OCI-LY1 (cell line): ENCODE measurements around the gene RAMP3.

ENCODE experiments used
- EZH2 ChIP-seq: fragments of 200-600 bp; sonication (generic), shearing (Covaris generic); IDR thresholded peaks from 2 replicates; pipeline ENCODE4 v1.8.0; 2017; ENCODE audit warnings: borderline replicate concordance, mixed run types, mild to moderate bottlenecking, antibody characterized with exemption, low read length, moderate library complexity, mixed read lengths
- TF ChIP-seq, protein P1 (sequence below): fragments of 200-600 bp; sonication (generic), shearing (Covaris generic); IDR thresholded peaks from 2 replicates; pipeline ENCODE4 v1.5.1; 2017; ENCODE audit warnings: mild to moderate bottlenecking, antibody characterized with exemption, low read length, moderate library complexity, mixed read lengths

- no peak for TF ChIP-seq EZH2
- TF ChIP-seq, protein P1, sequence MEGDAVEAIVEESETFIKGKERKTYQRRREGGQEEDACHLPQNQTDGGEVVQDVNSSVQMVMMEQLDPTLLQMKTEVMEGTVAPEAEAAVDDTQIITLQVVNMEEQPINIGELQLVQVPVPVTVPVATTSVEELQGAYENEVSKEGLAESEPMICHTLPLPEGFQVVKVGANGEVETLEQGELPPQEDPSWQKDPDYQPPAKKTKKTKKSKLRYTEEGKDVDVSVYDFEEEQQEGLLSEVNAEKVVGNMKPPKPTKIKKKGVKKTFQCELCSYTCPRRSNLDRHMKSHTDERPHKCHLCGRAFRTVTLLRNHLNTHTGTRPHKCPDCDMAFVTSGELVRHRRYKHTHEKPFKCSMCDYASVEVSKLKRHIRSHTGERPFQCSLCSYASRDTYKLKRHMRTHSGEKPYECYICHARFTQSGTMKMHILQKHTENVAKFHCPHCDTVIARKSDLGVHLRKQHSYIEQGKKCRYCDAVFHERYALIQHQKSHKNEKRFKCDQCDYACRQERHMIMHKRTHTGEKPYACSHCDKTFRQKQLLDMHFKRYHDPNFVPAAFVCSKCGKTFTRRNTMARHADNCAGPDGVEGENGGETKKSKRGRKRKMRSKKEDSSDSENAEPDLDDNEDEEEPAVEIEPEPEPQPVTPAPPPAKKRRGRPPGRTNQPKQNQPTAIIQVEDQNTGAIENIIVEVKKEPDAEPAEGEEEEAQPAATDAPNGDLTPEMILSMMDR: no peak
Observed at GRCh38 chr7:45185028-45185863, 27.7 kb downstream of the RAMP3 start.
